K562 (cell line): ENCODE measurements around the gene PCP2. TPM values are rescaled to one million over a fixed set of nuclear protein-coding genes. Genes with fewer than 3 reads are reported as not detected.

ENCODE experiments used
- KDM2B ChIP-seq: fragments of 250-450 bp; sonication (Bioruptor Pico); IDR thresholded peaks from 2 replicates; pipeline ENCODE4 v1.8.0; 2021; ENCODE audit warnings: mild to moderate bottlenecking, moderate library complexity
- MTA3 ChIP-seq: fragments of 450-650 bp; formaldehyde crosslinking; IDR thresholded peaks from 2 replicates; pipeline ENCODE4 v1.6.1; 2017; ENCODE audit warnings: mild to moderate bottlenecking, borderline replicate concordance
- NELFE ChIP-seq: IDR thresholded peaks from 2 replicates; pipeline ENCODE4 v1.6.1; 2011; ENCODE audit warnings: mild to moderate bottlenecking; ENCODE audit not compliant: insufficient read depth, insufficient read length
- PHF21A ChIP-seq: fragments of 450-650 bp; IDR thresholded peaks from 2 replicates; pipeline ENCODE4 v1.6.1; 2017; ENCODE audit warnings: low read depth, borderline replicate concordance
- polyA plus RNA-seq, 8 experiments: library from polyadenylated mRNA; depleted of rRNA in 4 of 8; stranded (reverse) in 5 of 8; unstranded in 3 of 8; fragments of >200 nt; fragmentation: Nextera tagmentation in 2 of 8; fragmentation: Illumina TruSeq in 1 of 8; extraction: Ambion mirVana in 2 of 8; extraction: Trizol in 1 of 8; gene quantifications; 2 replicates each; pipeline versions ENCODE4 v1.2.1 to v1.2.3, GENCODE V29; 2011 to 2014; ENCODE audit warnings: inconsistent platforms in 1 of 8, missing spikeins in 1 of 8
- total RNA-seq, 7 experiments: library from RNA; depleted of rRNA in 6 of 7; stranded (reverse); fragments of >200 nt in 6 of 7; fragmentation: Illumina TruSeq in 2 of 7; extraction: Trizol in 2 of 7; gene quantifications; 2 replicates each; pipeline versions ENCODE4 v1.2.1 to v1.2.3, GENCODE V29; 2011 to 2021; ENCODE audit warnings: low replicate concordance in 1 of 7
- TF ChIP-seq, protein P1 (sequence below): fragments of 200-400 bp; formaldehyde crosslinking; IDR thresholded peaks from 2 replicates; pipeline ENCODE4 v1.6.1; 2017; ENCODE audit warnings: mild to moderate bottlenecking, low read depth, low read length, moderate library complexity
- TF ChIP-seq, protein P2 (sequence below): sonication (generic); formaldehyde crosslinking; IDR thresholded peaks from 2 replicates; pipeline ENCODE4 v1.8.0; 2022; ENCODE audit warnings: mild to moderate bottlenecking, missing genetic modification reagents
- TF ChIP-seq, protein P3 (sequence below): sonication (generic); formaldehyde crosslinking; IDR thresholded peaks from 2 replicates; pipeline ENCODE4 v1.8.0; 2022; ENCODE audit warnings: missing genetic modification reagents, mild to moderate bottlenecking, moderate library complexity, borderline replicate concordance
- TF ChIP-seq, protein P4 (sequence below): fragments of 200-800 bp; sonication (Bioruptor generic); IDR thresholded peaks from 2 replicates; pipeline ENCODE4 v1.6.1; 2017; ENCODE audit warnings: missing genetic modification characterization, missing compliant biosample characterization
- TF ChIP-seq, protein P5 (sequence below): IDR thresholded peaks from 3 replicates; pipeline ENCODE4 v1.6.1; 2011; ENCODE audit warnings: borderline replicate concordance, mild to moderate bottlenecking; ENCODE audit not compliant: insufficient read length, insufficient read depth

The PCP2 gene
- total and polyA plus RNA-seq, 9 of the 15 experiments (the other 6 are each of a cell fraction or from before 2014, with no cell fraction given): 0.17 to 1.3 (median 0.49) TPM; not detected in 3

DNA sequence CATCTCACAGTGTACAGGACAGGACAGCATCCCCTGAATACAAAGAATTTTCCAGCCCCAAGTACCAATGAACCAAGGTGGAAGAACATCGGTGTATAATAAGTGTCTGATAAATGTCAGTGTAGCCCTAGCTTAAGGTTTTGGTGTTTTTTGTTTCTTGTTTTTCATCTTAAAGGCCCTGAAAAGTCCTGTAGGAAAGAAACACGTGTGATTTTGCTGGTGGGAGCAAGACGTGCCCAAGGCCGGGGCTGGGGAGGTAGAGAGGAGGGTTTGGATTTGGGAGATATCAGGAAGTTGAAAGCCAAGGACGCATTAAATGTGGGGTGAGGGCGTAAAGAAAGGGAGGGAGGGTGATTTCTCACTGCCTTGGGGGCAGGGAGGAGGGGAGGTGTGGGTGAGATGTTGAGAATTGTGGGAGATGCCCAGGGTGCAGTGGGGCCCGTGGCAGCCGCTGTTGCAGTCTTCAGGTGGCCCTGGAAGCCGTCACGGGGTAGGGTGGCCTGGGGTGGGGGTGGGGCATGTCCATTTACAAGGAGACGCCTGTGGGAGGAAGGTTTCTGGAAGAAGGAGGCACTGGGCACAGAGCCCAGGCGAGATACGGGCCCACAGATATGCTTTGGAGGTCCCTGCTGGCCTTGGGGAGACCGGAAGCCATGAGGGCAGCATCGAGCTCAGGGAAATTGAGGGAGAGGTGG lies 31.1 kb downstream of the PCP2 start (continued):
- TF ChIP-seq, protein P1, sequence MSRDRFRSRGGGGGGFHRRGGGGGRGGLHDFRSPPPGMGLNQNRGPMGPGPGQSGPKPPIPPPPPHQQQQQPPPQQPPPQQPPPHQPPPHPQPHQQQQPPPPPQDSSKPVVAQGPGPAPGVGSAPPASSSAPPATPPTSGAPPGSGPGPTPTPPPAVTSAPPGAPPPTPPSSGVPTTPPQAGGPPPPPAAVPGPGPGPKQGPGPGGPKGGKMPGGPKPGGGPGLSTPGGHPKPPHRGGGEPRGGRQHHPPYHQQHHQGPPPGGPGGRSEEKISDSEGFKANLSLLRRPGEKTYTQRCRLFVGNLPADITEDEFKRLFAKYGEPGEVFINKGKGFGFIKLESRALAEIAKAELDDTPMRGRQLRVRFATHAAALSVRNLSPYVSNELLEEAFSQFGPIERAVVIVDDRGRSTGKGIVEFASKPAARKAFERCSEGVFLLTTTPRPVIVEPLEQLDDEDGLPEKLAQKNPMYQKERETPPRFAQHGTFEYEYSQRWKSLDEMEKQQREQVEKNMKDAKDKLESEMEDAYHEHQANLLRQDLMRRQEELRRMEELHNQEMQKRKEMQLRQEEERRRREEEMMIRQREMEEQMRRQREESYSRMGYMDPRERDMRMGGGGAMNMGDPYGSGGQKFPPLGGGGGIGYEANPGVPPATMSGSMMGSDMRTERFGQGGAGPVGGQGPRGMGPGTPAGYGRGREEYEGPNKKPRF: no peak
- TF ChIP-seq, protein P2, sequence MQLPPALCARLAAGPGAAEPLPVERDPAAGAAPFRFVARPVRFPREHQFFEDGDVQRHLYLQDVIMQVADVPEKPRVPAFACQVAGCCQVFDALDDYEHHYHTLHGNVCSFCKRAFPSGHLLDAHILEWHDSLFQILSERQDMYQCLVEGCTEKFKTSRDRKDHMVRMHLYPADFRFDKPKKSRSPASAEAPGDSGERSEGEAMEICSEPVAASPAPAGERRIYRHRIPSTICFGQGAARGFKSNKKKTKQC (CRISPR knock-in tag): no peak
- TF ChIP-seq KDM2B (CRISPR knock-in tag): no peak
- TF ChIP-seq, protein P3, sequence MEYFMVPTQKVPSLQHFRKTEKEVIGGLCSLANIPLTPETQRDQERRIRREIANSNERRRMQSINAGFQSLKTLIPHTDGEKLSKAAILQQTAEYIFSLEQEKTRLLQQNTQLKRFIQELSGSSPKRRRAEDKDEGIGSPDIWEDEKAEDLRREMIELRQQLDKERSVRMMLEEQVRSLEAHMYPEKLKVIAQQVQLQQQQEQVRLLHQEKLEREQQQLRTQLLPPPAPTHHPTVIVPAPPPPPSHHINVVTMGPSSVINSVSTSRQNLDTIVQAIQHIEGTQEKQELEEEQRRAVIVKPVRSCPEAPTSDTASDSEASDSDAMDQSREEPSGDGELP: no peak
- TF ChIP-seq NELFE: no peak
- TF ChIP-seq PHF21A: no peak
- TF ChIP-seq, protein P4, sequence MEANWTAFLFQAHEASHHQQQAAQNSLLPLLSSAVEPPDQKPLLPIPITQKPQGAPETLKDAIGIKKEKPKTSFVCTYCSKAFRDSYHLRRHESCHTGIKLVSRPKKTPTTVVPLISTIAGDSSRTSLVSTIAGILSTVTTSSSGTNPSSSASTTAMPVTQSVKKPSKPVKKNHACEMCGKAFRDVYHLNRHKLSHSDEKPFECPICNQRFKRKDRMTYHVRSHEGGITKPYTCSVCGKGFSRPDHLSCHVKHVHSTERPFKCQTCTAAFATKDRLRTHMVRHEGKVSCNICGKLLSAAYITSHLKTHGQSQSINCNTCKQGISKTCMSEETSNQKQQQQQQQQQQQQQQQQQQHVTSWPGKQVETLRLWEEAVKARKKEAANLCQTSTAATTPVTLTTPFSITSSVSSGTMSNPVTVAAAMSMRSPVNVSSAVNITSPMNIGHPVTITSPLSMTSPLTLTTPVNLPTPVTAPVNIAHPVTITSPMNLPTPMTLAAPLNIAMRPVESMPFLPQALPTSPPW (CRISPR knock-in tag): no peak
- no peak for TF ChIP-seq MTA3
- TF ChIP-seq, protein P5, sequence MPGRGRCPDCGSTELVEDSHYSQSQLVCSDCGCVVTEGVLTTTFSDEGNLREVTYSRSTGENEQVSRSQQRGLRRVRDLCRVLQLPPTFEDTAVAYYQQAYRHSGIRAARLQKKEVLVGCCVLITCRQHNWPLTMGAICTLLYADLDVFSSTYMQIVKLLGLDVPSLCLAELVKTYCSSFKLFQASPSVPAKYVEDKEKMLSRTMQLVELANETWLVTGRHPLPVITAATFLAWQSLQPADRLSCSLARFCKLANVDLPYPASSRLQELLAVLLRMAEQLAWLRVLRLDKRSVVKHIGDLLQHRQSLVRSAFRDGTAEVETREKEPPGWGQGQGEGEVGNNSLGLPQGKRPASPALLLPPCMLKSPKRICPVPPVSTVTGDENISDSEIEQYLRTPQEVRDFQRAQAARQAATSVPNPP: no peak
